Vagina (tissue), 2 donors: ENCODE measurements around the gene PAX1. TPM values are rescaled to one million over a fixed set of nuclear protein-coding genes. Genes with fewer than 3 reads are reported as not detected.

Experiments used
- DNase-seq, 2 donors: peaks; one replicate each; pipeline ENCODE4 v3.0.0-alpha.2; 2017; ENCODE audit errors: extremely low spot score in 2 of 2
- H3K27ac ChIP-seq: fragments of 200-600 bp; sonication (generic); one replicate; pipeline ENCODE4 v1.5.1; 2019
- H3K27me3 ChIP-seq: fragments of 200-600 bp; sonication (generic); one replicate; pipeline ENCODE4 v1.5.1; 2019
- H3K36me3 ChIP-seq, 2 donors: fragments of 200-600 bp; sonication (generic); one replicate each; pipeline ENCODE4 v1.5.1; 2017 to 2019
- H3K4me1 ChIP-seq: fragments of 200-600 bp; sonication (generic); one replicate; pipeline ENCODE4 v1.5.1; 2019
- H3K4me3 ChIP-seq, 2 donors: fragments of 200-600 bp; sonication (generic); 1 replicate in 1 of 2; 2 replicates in 1 of 2; pipeline ENCODE4 v1.5.1; 2016 to 2019
- H3K9me3 ChIP-seq: fragments of 200-600 bp; sonication (generic); one replicate; pipeline ENCODE4 v1.5.1; 2019
- POLR2A ChIP-seq, 2 donors: fragments of 450-650 bp; IDR thresholded peaks; one replicate each; pipeline ENCODE4 v1.6.1; 2017; ENCODE audit warnings: antibody characterized with exemption in 2 of 2, mild to moderate bottlenecking in 2 of 2, moderate library complexity in 2 of 2
- POLR2AphosphoS5 ChIP-seq, 2 donors: sonication (generic); formaldehyde crosslinking; IDR thresholded peaks; one replicate each; pipeline ENCODE4 v1.9.0; 2017; ENCODE audit warnings: antibody characterized with exemption in 2 of 2, mild to moderate bottlenecking in 2 of 2, low read depth in 1 of 2; ENCODE audit not compliant: insufficient read depth in 1 of 2
- intact Hi-C: fragments of 100-400 bp; cut with DNase I; formaldehyde crosslinking; loops from one replicate; pipeline ENCODE4 v1.15.1; 2023
- total RNA-seq: library from RNA; depleted of rRNA; stranded (reverse); fragments of >200 nt; gene quantifications from one replicate; pipeline ENCODE4 v1.2.3, GENCODE V29; 2016
- TF ChIP-seq, protein P1 (sequence below), 3 experiments: fragments of 450-650 bp in 2 of 3; fragments of 200-600 bp in 1 of 3; sonication (generic) in 1 of 3; IDR thresholded peaks; one replicate each; pipeline ENCODE4 v1.5.1; 2017 to 2019; ENCODE audit warnings: antibody characterized with exemption in 3 of 3, mild to moderate bottlenecking in 2 of 3, moderate library complexity in 2 of 3

PAX1 gene
- total RNA-seq, 1 donor from 2014 or later, result not detected

GRCh38 chr20:21681922-21682318, 23.5 kb upstream of the PAX1 start:
- TF ChIP-seq POLR2A (IDR thresholded peaks at IDR 0.05) (no peak), POLR2AphosphoS5 (IDR thresholded peaks at IDR 0.05; ENCODE audit: insufficient read depth in 1 of 2, low read depth in 1 of 2) (no peak)
- TF ChIP-seq, protein P1, sequence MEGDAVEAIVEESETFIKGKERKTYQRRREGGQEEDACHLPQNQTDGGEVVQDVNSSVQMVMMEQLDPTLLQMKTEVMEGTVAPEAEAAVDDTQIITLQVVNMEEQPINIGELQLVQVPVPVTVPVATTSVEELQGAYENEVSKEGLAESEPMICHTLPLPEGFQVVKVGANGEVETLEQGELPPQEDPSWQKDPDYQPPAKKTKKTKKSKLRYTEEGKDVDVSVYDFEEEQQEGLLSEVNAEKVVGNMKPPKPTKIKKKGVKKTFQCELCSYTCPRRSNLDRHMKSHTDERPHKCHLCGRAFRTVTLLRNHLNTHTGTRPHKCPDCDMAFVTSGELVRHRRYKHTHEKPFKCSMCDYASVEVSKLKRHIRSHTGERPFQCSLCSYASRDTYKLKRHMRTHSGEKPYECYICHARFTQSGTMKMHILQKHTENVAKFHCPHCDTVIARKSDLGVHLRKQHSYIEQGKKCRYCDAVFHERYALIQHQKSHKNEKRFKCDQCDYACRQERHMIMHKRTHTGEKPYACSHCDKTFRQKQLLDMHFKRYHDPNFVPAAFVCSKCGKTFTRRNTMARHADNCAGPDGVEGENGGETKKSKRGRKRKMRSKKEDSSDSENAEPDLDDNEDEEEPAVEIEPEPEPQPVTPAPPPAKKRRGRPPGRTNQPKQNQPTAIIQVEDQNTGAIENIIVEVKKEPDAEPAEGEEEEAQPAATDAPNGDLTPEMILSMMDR (IDR thresholded peaks at IDR 0.05), result no peak
- DNase-seq, result peak in 1 of 2 donors; percentile 25
- Histone ChIP-seq H3K27ac (no peak overlapping the region), H3K4me1 (no peaks in the 10 kb centered on the region), H3K27me3 (no peaks in the 10 kb centered on the region), H3K36me3 (no peaks in the 10 kb centered on the region), H3K9me3 (no peaks in the 10 kb centered on the region), H3K4me3 (no peak overlapping the region)
- intact Hi-C loops, result no loop called here

DNA sequence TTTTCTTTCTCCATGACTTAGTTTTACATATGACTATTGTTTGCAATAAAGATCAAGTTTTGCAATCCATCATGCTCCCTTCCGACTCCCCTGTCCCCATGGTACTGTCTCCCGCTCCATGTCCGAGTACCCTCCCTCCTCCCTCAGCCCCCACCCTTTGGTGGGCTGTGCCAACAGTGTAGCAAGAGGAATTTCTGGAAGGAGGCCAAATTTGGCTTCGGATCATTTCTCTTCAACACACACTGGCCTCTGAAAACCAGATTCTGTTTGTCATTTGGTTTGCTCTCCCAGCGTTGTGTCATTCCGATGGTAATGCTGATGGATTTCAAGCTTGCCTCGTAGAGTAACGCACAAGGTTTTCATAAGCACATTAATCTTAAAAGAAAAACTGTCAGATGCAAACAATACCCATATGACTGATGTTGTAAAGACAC, 22.9 kb upstream of the PAX1 start:
- Histone ChIP-seq H3K4me1 (no peaks in the 10 kb centered on the region), H3K27ac (no peak overlapping the region), H3K9me3 (no peaks in the 10 kb centered on the region), H3K27me3 (no peaks in the 10 kb centered on the region), H3K36me3 (no peaks in the 10 kb centered on the region), H3K4me3 (no peak overlapping the region)
- TF ChIP-seq, protein P1 (IDR thresholded peaks at IDR 0.05), result no peak
- TF ChIP-seq POLR2AphosphoS5 (IDR thresholded peaks at IDR 0.05; ENCODE audit: insufficient read depth in 1 of 2, low read depth in 1 of 2) (no peak), POLR2A (IDR thresholded peaks at IDR 0.05) (no peak)
- intact Hi-C loops, result no loop called here
- DNase-seq, result no peak

GRCh38 chr20:21684671-21685070, 20.8 kb upstream of the PAX1 start:
- Histone ChIP-seq H3K9me3 (no peaks in the 10 kb centered on the region), H3K27me3 (no peaks in the 10 kb centered on the region), H3K27ac (no peak overlapping the region), H3K4me3 (no peak overlapping the region), H3K4me1 (no peaks in the 10 kb centered on the region), H3K36me3 (no peaks in the 10 kb centered on the region)
- no peak for DNase-seq
- intact Hi-C loops, result no loop called here
- TF ChIP-seq, protein P1 (IDR thresholded peaks at IDR 0.05), result no peak
- no peak for TF ChIP-seq POLR2A (IDR thresholded peaks at IDR 0.05)
- no peak for TF ChIP-seq POLR2AphosphoS5 (IDR thresholded peaks at IDR 0.05; ENCODE audit: insufficient read depth in 1 of 2, low read depth in 1 of 2)

DNA sequence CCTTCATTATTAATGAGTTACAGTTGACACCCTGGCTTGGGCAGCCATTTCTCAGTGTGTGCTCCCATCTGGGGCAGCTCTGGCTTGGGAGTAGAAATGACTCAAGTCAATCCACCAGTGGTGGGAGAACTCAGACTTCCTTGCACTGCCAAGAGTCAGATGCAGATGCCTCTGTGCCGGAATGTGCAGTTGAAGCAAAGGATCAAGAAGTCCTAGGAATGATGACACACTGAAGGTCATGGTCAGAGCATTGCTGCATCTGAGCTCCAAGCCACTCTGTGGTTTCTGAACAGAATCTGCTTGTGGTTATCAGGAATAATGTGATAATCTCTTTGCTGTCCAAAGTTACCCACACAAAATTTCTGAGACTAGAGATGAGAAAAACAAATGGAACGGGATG, 19.5 kb upstream of the PAX1 start:
- Histone ChIP-seq H3K27ac (no peak overlapping the region), H3K4me1 (no peaks in the 10 kb centered on the region), H3K27me3 (no peaks in the 10 kb centered on the region), H3K36me3 (no peaks in the 10 kb centered on the region), H3K9me3 (no peaks in the 10 kb centered on the region), H3K4me3 (no peak overlapping the region)
- intact Hi-C loops, result no loop called here
- TF ChIP-seq POLR2AphosphoS5 (IDR thresholded peaks at IDR 0.05; ENCODE audit: insufficient read depth in 1 of 2, low read depth in 1 of 2), result no peak
- TF ChIP-seq, protein P1 (IDR thresholded peaks at IDR 0.05), result no peak
- TF ChIP-seq POLR2A (IDR thresholded peaks at IDR 0.05), result no peak
- DNase-seq, result no peak

- Histone ChIP-seq H3K36me3 (no peaks in the 10 kb centered on the region), H3K27me3 (no peaks in the 10 kb centered on the region), H3K4me1 (no peaks in the 10 kb centered on the region), H3K27ac (no peak overlapping the region), H3K9me3 (no peaks in the 10 kb centered on the region), H3K4me3 (no peak overlapping the region)
- no peak for DNase-seq
- intact Hi-C loops, result no loop called here
- no peak for TF ChIP-seq POLR2A (IDR thresholded peaks at IDR 0.05)
- no peak for TF ChIP-seq POLR2AphosphoS5 (IDR thresholded peaks at IDR 0.05; ENCODE audit: insufficient read depth in 1 of 2, low read depth in 1 of 2)
- TF ChIP-seq, protein P1 (IDR thresholded peaks at IDR 0.05), result no peak
These were observed 12.1 kb upstream of the PAX1 start for GRCh38 chr20:21693322-21693721.
